Osteoblast (primary cell): ENCODE data around the gene PIK3R3. TPM values are rescaled to one million over a fixed set of nuclear protein-coding genes. Genes with fewer than 3 reads are reported as not detected.
A peak's percentile ranks its signal among the peaks of the same experiment; 100 is the strongest.

ENCODE experiments used
- DNase-seq: peaks from one replicate; pipeline ENCODE4 v3.0.0; 2011; ENCODE audit warnings: low spot score, mixed read lengths; ENCODE audit not compliant: insufficient read length; ENCODE audit errors: missing footprints
- H2AFZ ChIP-seq: 2 replicates; pipeline ENCODE4 v1.6.0; 2011; ENCODE audit warnings: mild to moderate bottlenecking, low read length
- H3K27ac ChIP-seq: 2 replicates; pipeline ENCODE4 v1.5.1; 2011; ENCODE audit warnings: mild to moderate bottlenecking, low read depth, low read length, moderate library complexity
- H3K27me3 ChIP-seq: 2 replicates; pipeline ENCODE4 v1.6.0; 2012; ENCODE audit warnings: mild to moderate bottlenecking, control low read depth, inconsistent platforms, low read length, moderate library complexity; ENCODE audit not compliant: insufficient read depth
- H3K36me3 ChIP-seq: 2 replicates; pipeline ENCODE4 v1.5.1; 2011; ENCODE audit warnings: mild to moderate bottlenecking, low read length, control low read depth, moderate library complexity; ENCODE audit not compliant: insufficient read depth
- H3K4me1 ChIP-seq: 2 replicates; pipeline ENCODE4 v1.5.1; 2011; ENCODE audit warnings: mild to moderate bottlenecking, low read length, control low read depth, moderate library complexity; ENCODE audit not compliant: insufficient read depth
- H3K4me2 ChIP-seq: 2 replicates; pipeline ENCODE4 v1.6.0; 2011; ENCODE audit warnings: mild to moderate bottlenecking, low read length; ENCODE audit not compliant: insufficient read depth
- H3K4me3 ChIP-seq: fragments of 200-600 bp; sonication (generic); 3 replicates; pipeline ENCODE4 v1.5.1; 2012; ENCODE audit warnings: mild to moderate bottlenecking, low read length, inconsistent platforms; ENCODE audit not compliant: insufficient read depth
- H3K79me2 ChIP-seq: 2 replicates; pipeline ENCODE4 v1.6.0; 2012; ENCODE audit warnings: mild to moderate bottlenecking, low read length, control low read depth, inconsistent platforms; ENCODE audit not compliant: insufficient read depth
- H3K9me3 ChIP-seq: 2 replicates; pipeline ENCODE4 v1.5.1; 2011; ENCODE audit warnings: low read depth, low read length, control low read depth
- H4K20me1 ChIP-seq: 2 replicates; pipeline ENCODE4 v1.6.0; 2012; ENCODE audit warnings: mild to moderate bottlenecking, low read length, control low read depth; ENCODE audit not compliant: insufficient read depth
- CTCF ChIP-seq: IDR thresholded peaks from 2 replicates; pipeline ENCODE4 v1.5.1; 2011; ENCODE audit warnings: mild to moderate bottlenecking, low read depth, low read length, moderate library complexity; ENCODE audit errors: extremely low read depth
- total RNA-seq: library from RNA; depleted of rRNA; stranded (reverse); fragments of >200 nt; gene quantifications from 2 replicates; pipeline ENCODE4 v1.2.3, GENCODE V29; 2012

The PIK3R3 gene
- total RNA-seq, 1 donor: 4.0 TPM

DNA sequence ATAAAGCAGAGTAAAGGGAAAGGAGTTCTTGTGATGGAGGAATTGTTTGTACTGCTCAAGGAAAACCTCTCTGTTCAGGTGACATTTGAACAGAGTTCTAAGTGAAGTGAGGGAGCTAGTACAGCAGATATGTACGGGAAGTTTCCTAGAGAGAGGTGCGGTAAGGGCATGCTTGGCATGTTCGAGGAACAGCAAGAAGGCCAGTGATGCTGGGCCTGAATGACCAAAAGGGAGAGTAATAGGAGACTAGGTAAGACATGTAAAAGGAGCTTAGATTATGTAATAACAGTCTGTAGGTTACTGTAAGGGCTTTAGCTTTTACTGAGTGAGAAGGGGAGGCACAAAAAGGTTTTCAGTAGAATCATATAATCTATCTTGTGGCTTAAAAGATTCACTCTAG is 63.9 kb downstream of the PIK3R3 start:
- Histone ChIP-seq H3K4me3 (no peak overlapping the region), H2AFZ (no peak overlapping the region), H3K4me2 (no peak overlapping the region), H3K4me1 (no peaks in the 10 kb centered on the region), H4K20me1 (no peaks in the 10 kb centered on the region), H3K79me2 (no peaks in the 10 kb centered on the region), H3K27ac (no peak overlapping the region), H3K9me3 (no peaks in the 10 kb centered on the region), H3K27me3 (no peaks in the 10 kb centered on the region), H3K36me3 (no peaks in the 10 kb centered on the region)
- DNase-seq: no peak
- TF ChIP-seq CTCF: no peak

DNA sequence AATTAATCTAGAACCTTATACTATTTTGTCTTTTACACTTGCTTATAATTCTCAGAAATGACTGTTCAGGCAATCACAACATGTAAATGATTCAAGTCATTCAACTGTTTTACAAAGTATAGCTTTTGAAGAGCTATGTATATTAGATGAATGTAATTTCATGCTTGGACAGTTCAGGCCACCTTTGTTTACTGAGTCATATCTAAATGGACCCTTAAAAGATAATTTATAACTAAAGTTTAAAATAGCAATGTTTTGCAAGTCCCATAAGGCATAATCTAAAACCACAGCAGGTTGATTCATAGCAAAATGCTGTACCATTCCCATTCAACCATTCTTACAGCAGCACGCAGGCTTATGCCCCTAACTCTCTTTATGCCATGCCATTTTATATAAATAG is 64.8 kb downstream of the PIK3R3 start:
- H3K27ac ChIP-seq: no peak overlapping the region
- no peaks in the 10 kb centered on the region for H3K27me3 ChIP-seq
- H3K4me1 ChIP-seq: no peaks in the 10 kb centered on the region
- no peaks in the 10 kb centered on the region for H3K9me3 ChIP-seq
- H2AFZ ChIP-seq: no peak overlapping the region
- no peak for TF ChIP-seq CTCF
- no peak overlapping the region for H3K4me3 ChIP-seq
- no peaks in the 10 kb centered on the region for H3K79me2 ChIP-seq
- H3K4me2 ChIP-seq: no peak overlapping the region
- no peaks in the 10 kb centered on the region for H4K20me1 ChIP-seq
- H3K36me3 ChIP-seq: no peaks in the 10 kb centered on the region
- DNase-seq: no peak

- Histone ChIP-seq H3K4me2 (no peak overlapping the region), H3K4me1 (no peaks in the 10 kb centered on the region), H3K4me3 (no peak overlapping the region), H3K79me2 (no peaks in the 10 kb centered on the region), H3K9me3 (no peaks in the 10 kb centered on the region), H3K27ac (no peak overlapping the region), H3K27me3 (no peaks in the 10 kb centered on the region), H3K36me3 (peaks cover 4% of the 10 kb centered on the region), H2AFZ (peak overlapping the region; percentile 39), H4K20me1 (no peaks in the 10 kb centered on the region)
- TF ChIP-seq CTCF: no peak
- DNase-seq: no peak
Measured at GRCh38 chr1:46065405-46065804, 67.0 kb downstream of the PIK3R3 start.

GRCh38 chr1:46064708-46065107 is 67.7 kb downstream of the PIK3R3 start:
- no peak overlapping the region for H3K4me3 ChIP-seq
- H3K4me2 ChIP-seq: no peak overlapping the region
- TF ChIP-seq CTCF: no peak

More at GRCh38 chr1:46064708-46065107, 67.7 kb downstream of the PIK3R3 start:
- Histone ChIP-seq H2AFZ (no peak overlapping the region), H3K36me3 (peaks cover 4% of the 10 kb centered on the region), H3K79me2 (no peaks in the 10 kb centered on the region), H4K20me1 (no peaks in the 10 kb centered on the region), H3K4me1 (no peaks in the 10 kb centered on the region), H3K27me3 (no peaks in the 10 kb centered on the region), H3K27ac (no peak overlapping the region), H3K9me3 (no peaks in the 10 kb centered on the region)
- no peak for DNase-seq
